Stomach (tissue), 9 donors: Measurements from ENCODE around the gene DDX27. TPM values are rescaled to one million over a fixed set of nuclear protein-coding genes. Genes with fewer than 3 reads are reported as not detected.

Experiments
- DNase-seq, 2 donors: peaks; one replicate each; pipeline versions ENCODE4 v3.0.0 to v3.0.0-alpha.2; 2013 to 2019
- H3K27ac ChIP-seq, 5 donors: fragments of 200-600 bp in 4 of 5; sonication (generic) in 4 of 5; one replicate each; pipeline ENCODE4 v1.5.1; 2013 to 2019; ENCODE audit warnings: mild to moderate bottlenecking in 1 of 5, moderate library complexity in 1 of 5
- H3K27me3 ChIP-seq, 3 donors: fragments of 200-600 bp; sonication (generic); one replicate each; pipeline ENCODE4 v1.5.1; 2017 to 2019; ENCODE audit warnings: mixed run types in 1 of 3
- H3K36me3 ChIP-seq, 4 donors: fragments of 200-600 bp; sonication (generic); 1 replicate in 3 of 4; 2 replicates in 1 of 4; pipeline ENCODE4 v1.5.1; 2016 to 2019
- H3K4me1 ChIP-seq, 4 donors: fragments of 200-600 bp; sonication (generic); one replicate each; pipeline ENCODE4 v1.5.1; 2016 to 2019
- H3K4me3 ChIP-seq, 4 donors: fragments of 200-600 bp; sonication (generic) in 3 of 4; one replicate each; pipeline ENCODE4 v1.5.1; 2016 to 2019; ENCODE audit warnings: mild to moderate bottlenecking in 1 of 4
- H3K9me3 ChIP-seq, 4 donors: fragments of 200-600 bp; sonication (generic); one replicate each; pipeline ENCODE4 v1.5.1; 2016 to 2019
- EP300 ChIP-seq: sonication (generic); formaldehyde crosslinking; IDR thresholded peaks from one replicate; pipeline ENCODE4 v1.6.1; 2017; ENCODE audit warnings: antibody characterized with exemption
- POLR2A ChIP-seq, 4 donors: fragments of 450-650 bp; IDR thresholded peaks; one replicate each; pipeline ENCODE4 v1.6.1; 2016; ENCODE audit warnings: antibody characterized with exemption in 4 of 4, control low read depth in 2 of 4, mild to moderate bottlenecking in 1 of 4, moderate library complexity in 1 of 4
- POLR2AphosphoS5 ChIP-seq, 3 donors: sonication (generic); formaldehyde crosslinking; IDR thresholded peaks; one replicate each; pipeline ENCODE4 v1.6.1; 2016; ENCODE audit warnings: antibody characterized with exemption in 3 of 3
- WGBS, 5 donors: extraction: QIAGEN DNeasy Blood & Tissue Kit in 3 of 5; methylation state at CpG; one replicate each; pipeline versions ENCODE4 v1.1.5 to v1.1.7; 2013 to 2018; 5-methylcytosine and 5-hydroxymethylcytosine counted together
- intact Hi-C: fragments of 100-400 bp; cut with DNase I; formaldehyde crosslinking; loops from one replicate; pipeline ENCODE4 v1.15.1; 2023; ENCODE audit warnings: low total_unique reads
- polyA plus RNA-seq, 3 donors: library from polyadenylated mRNA; stranded (reverse); fragments of 200-250 nt; gene quantifications; one replicate each; pipeline ENCODE4 v1.2.3, GENCODE V29; 2013
- total RNA-seq, 5 donors: library from RNA; depleted of rRNA; stranded (reverse); fragments of >200 nt; gene quantifications; one replicate each; pipeline versions ENCODE4 v1.1.0 to v1.2.3, GENCODE V29; 2014 to 2016
- TF ChIP-seq, protein P1 (sequence below), 7 experiments: fragments of 450-650 bp in 4 of 7; fragments of 200-600 bp in 3 of 7; sonication (generic) in 3 of 7; IDR thresholded peaks; one replicate each; pipeline ENCODE4 v1.5.1; 2016 to 2019; ENCODE audit warnings: antibody characterized with exemption in 7 of 7, control low read depth in 2 of 7, mild to moderate bottlenecking in 1 of 7
- donor health status: healthy with polysubstance abuse.
- donor health status: Bipolar disorder and iron deficiency.
- donor health status: healthy.

The DDX27 gene
- total and polyA plus RNA-seq, 8 donors, result 11.7 to 38.2 (median 21.4) TPM

GRCh38 chr20:49248879-49249665 is 29.9 kb downstream of the DDX27 start:
- H3K4me1 ChIP-seq, result peaks cover 0 to 18% (median 9%) of the 10 kb centered on the region in 4 donors
- no peaks in the 10 kb centered on the region for H3K27me3 ChIP-seq
- H3K36me3 ChIP-seq, result peaks cover 70 to 100% (median 100%) of the 10 kb centered on the region in 4 donors
- H3K4me3 ChIP-seq, result no peak overlapping the region
- intact Hi-C loops, result no loop called here
- no peak for DNase-seq
- 85 to 88% (median 86%) methylated on average over 18 of the region's 18 CpGs for WGBS, 5 donors
- no peak overlapping the region for H3K27ac ChIP-seq
- TF ChIP-seq POLR2A (IDR thresholded peaks at IDR 0.05) (no peak), POLR2AphosphoS5 (IDR thresholded peaks at IDR 0.05) (no peak), EP300 (no peak)
- TF ChIP-seq, protein P1, sequence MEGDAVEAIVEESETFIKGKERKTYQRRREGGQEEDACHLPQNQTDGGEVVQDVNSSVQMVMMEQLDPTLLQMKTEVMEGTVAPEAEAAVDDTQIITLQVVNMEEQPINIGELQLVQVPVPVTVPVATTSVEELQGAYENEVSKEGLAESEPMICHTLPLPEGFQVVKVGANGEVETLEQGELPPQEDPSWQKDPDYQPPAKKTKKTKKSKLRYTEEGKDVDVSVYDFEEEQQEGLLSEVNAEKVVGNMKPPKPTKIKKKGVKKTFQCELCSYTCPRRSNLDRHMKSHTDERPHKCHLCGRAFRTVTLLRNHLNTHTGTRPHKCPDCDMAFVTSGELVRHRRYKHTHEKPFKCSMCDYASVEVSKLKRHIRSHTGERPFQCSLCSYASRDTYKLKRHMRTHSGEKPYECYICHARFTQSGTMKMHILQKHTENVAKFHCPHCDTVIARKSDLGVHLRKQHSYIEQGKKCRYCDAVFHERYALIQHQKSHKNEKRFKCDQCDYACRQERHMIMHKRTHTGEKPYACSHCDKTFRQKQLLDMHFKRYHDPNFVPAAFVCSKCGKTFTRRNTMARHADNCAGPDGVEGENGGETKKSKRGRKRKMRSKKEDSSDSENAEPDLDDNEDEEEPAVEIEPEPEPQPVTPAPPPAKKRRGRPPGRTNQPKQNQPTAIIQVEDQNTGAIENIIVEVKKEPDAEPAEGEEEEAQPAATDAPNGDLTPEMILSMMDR (IDR thresholded peaks at IDR 0.05), result no peak
- no peaks in the 10 kb centered on the region for H3K9me3 ChIP-seq

DNA sequence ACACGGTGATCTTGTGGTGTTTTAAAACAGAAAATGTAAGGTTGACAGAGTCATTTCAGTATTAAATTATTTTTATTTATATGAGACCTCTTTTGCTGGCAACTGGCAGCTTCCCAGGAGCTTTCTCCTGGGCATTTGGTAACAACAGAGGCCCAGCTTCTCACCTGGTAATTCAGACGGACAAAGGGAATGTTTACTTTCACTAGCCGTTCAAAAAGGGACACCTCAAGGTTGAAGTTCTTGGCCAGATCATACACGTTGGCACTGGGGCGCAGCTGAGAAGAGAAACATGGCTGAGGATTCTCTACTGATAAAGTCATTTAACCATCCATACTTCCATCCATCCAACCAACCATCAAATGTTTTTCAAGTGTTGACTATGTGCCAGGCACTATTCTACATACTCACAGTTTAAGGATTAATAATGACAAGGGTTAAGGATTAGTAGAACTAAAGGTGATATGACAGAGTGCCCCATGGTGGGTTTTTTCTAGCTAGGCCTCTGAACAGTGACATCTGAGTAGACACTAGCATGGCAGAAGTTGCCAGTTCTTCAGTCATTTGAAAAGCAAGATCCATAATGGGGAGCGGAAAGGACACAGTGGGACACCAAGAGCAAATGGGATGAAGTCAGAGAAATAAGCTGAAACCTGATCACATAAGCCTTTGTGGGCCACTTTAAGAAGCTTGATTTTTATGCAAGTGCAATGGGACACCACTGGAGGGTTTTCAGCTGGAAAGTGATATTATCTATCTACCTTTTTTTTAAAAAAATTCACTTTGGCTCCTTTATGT is 33.5 kb downstream of the DDX27 start:
- no peak for DNase-seq
- Histone ChIP-seq H3K27me3 (no peaks in the 10 kb centered on the region), H3K9me3 (no peaks in the 10 kb centered on the region), H3K27ac (no peak overlapping the region), H3K4me1 (no peaks in the 10 kb centered on the region), H3K4me3 (no peak overlapping the region), H3K36me3 (peaks cover 89 to 100% (median 100%) of the 10 kb centered on the region in 4 donors)
- TF ChIP-seq POLR2AphosphoS5 (IDR thresholded peaks at IDR 0.05), result no peak
- TF ChIP-seq EP300, result no peak
- TF ChIP-seq POLR2A (IDR thresholded peaks at IDR 0.05), result no peak
- TF ChIP-seq, protein P1 (IDR thresholded peaks at IDR 0.05), result no peak
- 57 to 78% (median 65%) methylated on average over 6 of the region's 6 CpGs for WGBS, 5 donors
- intact Hi-C loops, result no loop called here

DNA sequence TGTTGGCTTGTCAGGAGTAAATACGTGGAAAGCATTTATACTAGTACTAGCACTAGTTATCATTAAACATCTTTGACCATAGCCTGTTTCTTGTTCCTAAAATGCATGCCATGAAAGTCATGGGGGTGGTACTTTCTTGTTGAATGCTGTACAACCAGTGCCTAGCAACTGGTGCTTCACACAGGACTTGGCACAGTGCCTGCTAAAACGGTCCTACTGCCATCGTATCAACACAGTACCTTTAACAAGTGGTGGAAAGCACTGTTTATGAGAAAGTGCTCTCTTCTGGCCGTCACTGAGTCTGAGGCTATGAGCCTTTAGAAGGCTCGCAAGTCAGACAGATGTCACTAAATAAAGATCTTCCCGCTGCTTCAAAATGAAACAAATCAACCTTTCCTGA is 37.0 kb downstream of the DDX27 start:
- no peak overlapping the region for H3K27ac ChIP-seq
- WGBS, 5 donors, result 74 to 78% (median 77%) methylated on average over 5 to 6 of the region's 6 CpGs
- intact Hi-C loops, result no loop called here
- TF ChIP-seq EP300 (no peak), POLR2AphosphoS5 (IDR thresholded peaks at IDR 0.05) (no peak), POLR2A (IDR thresholded peaks at IDR 0.05) (no peak)
- TF ChIP-seq, protein P1 (IDR thresholded peaks at IDR 0.05), result no peak
- H3K27me3 ChIP-seq, result no peaks in the 10 kb centered on the region
- no peak for DNase-seq
- peaks cover 0 to 5% (median 0%) of the 10 kb centered on the region in 4 donors for H3K4me1 ChIP-seq
- H3K4me3 ChIP-seq, result no peak overlapping the region
- H3K9me3 ChIP-seq, result no peaks in the 10 kb centered on the region
- H3K36me3 ChIP-seq, result peaks cover 79 to 100% (median 100%) of the 10 kb centered on the region in 4 donors

- H3K27me3 ChIP-seq, result no peaks in the 10 kb centered on the region
These were observed 40.1 kb downstream of the DDX27 start for GRCh38 chr20:49259284-49259683.

More at GRCh38 chr20:49259284-49259683, 40.1 kb downstream of the DDX27 start:
- Histone ChIP-seq H3K4me3 (no peak overlapping the region), H3K9me3 (no peaks in the 10 kb centered on the region), H3K4me1 (peaks cover 0 to 5% (median 0%) of the 10 kb centered on the region in 4 donors), H3K36me3 (peaks cover 72 to 100% (median 100%) of the 10 kb centered on the region in 4 donors), H3K27ac (no peak overlapping the region)
- intact Hi-C loops, result no loop called here
- TF ChIP-seq EP300 (no peak), POLR2A (IDR thresholded peaks at IDR 0.05) (no peak), POLR2AphosphoS5 (IDR thresholded peaks at IDR 0.05) (no peak)
- TF ChIP-seq, protein P1 (IDR thresholded peaks at IDR 0.05), result no peak
- no peak for DNase-seq
- 64 to 91% (median 77%) methylated on average over 4 of the region's 4 CpGs for WGBS, 5 donors
